Ovary (tissue), 3 donors: Measurements from ENCODE around the gene DNAJC18.

Experiments
- EP300 ChIP-seq: sonication (generic); formaldehyde crosslinking; IDR thresholded peaks from one replicate; pipeline ENCODE4 v1.6.1; 2017; ENCODE audit warnings: antibody characterized with exemption
- POLR2A ChIP-seq: fragments of 450-650 bp; IDR thresholded peaks from one replicate; pipeline ENCODE4 v1.6.1; 2017; ENCODE audit warnings: antibody characterized with exemption, mild to moderate bottlenecking, moderate library complexity
- TF ChIP-seq, protein P1 (sequence below), 3 donors: fragments of 450-650 bp in 2 of 3; fragments of 200-600 bp in 1 of 3; IDR thresholded peaks; one replicate each; pipeline versions ENCODE4 v1.5.1 to v1.8.0; 2016 to 2022; ENCODE audit warnings: antibody characterized with exemption in 3 of 3, mild to moderate bottlenecking in 1 of 3
- donor health status: DM: no; HTN: no; CAD: no.

DNA sequence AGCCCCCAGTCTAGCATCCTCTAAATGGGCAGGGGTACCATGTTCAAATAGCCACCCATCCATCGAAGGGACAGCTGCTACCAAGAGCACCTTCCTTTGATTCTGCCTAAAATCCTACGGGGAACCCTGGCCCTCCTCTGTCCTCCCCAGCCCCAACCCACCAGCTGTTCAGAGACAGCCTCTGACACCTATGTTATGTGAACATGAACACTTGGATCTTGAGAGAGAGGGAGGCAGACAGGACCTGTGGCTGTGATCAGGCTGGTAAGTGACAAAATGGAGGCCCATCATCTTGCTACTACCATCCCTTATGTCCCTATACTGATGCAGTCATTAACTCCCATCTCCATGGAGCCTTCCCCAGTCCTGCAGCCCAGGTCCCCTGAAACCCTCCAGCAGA, 64.4 kb downstream of the DNAJC18 start:
- TF ChIP-seq, protein P1, sequence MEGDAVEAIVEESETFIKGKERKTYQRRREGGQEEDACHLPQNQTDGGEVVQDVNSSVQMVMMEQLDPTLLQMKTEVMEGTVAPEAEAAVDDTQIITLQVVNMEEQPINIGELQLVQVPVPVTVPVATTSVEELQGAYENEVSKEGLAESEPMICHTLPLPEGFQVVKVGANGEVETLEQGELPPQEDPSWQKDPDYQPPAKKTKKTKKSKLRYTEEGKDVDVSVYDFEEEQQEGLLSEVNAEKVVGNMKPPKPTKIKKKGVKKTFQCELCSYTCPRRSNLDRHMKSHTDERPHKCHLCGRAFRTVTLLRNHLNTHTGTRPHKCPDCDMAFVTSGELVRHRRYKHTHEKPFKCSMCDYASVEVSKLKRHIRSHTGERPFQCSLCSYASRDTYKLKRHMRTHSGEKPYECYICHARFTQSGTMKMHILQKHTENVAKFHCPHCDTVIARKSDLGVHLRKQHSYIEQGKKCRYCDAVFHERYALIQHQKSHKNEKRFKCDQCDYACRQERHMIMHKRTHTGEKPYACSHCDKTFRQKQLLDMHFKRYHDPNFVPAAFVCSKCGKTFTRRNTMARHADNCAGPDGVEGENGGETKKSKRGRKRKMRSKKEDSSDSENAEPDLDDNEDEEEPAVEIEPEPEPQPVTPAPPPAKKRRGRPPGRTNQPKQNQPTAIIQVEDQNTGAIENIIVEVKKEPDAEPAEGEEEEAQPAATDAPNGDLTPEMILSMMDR (IDR thresholded peaks at IDR 0.05), result no peak
- TF ChIP-seq POLR2A, result no peak
- TF ChIP-seq EP300, result no peak
